Measurements from ENCODE around the gene AKAP13. TPM values are rescaled to one million over a fixed set of nuclear protein-coding genes. Genes with fewer than 3 reads are reported as not detected.
A peak's percentile ranks its signal among the peaks of the same experiment; 100 is the strongest.

The AKAP13 gene
- total and polyA plus RNA-seq, 2 of the 8 experiments (the other 6 are each of a cell fraction or from before 2014, with no cell fraction given) = 14.0 to 46.2 TPM

DNA sequence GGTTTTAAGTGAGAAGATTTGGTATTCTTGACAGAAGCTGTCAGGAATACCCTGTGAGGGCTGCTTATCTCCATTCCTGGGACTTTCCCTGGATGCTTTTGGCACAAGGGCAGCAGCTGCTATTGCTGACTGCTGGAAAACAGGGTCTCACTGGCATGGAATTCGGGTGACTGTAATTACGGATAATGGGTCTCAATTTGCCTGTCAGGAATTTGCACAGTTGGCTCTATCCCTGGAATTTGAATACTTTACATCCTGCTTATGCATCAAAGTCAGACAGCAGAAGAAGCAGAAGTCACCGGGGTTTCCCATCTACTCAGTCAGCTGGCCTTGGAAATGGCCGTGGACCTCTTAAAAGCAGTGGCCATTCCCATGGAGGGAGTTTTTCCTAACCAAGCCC lies 25.9 kb upstream of the AKAP13 start:
- POLR2A ChIA-PET (ENCODE audit: partially characterized antibody) = interaction anchor here (1.3 kb wide), 1 partner anchor 26 kb away, joined by 3 read pairs; the partner anchor contains the start of gene AKAP13
- H3K14ac ChIP-seq (ENCODE audit: insufficient read length) = no peak overlapping the region
- H2AFZ ChIP-seq (ENCODE audit: low read length) = peak overlapping the region; percentile 58; the same call in 1 of the 2 replicates
- H2AK5ac ChIP-seq (ENCODE audit: low read depth, low read length) = no peak overlapping the region
- no peak overlapping the region for H3K56ac ChIP-seq (replicated peaks; ENCODE audit: insufficient read length, low read depth, low read length)
- H2BK120ac ChIP-seq (replicated peaks; ENCODE audit: low read depth, low read length) = no peak overlapping the region
- H3K79me1 ChIP-seq (ENCODE audit: low read depth, low read length) = no peaks in the 10 kb centered on the region
- H3K18ac ChIP-seq (ENCODE audit: extremely low read depth, low read length) = no peak overlapping the region
- FAIRE-seq = no peak
- H3K23me2 ChIP-seq (ENCODE audit: low read depth, low read length) = no peaks in the 10 kb centered on the region
- no peak overlapping the region for H2BK20ac ChIP-seq (ENCODE audit: low read length)
- H3K9ac ChIP-seq (replicated peaks in 1 of 4; ENCODE audit: extremely low read depth in 1 of 4, low read depth in 3 of 4, low read length in 3 of 4) = no peak overlapping the region
- H3K23ac ChIP-seq (ENCODE audit: insufficient read length) = no peak overlapping the region
- H2BK12ac ChIP-seq (ENCODE audit: low read depth, low read length) = no peak overlapping the region
- CTCF ChIA-PET (ENCODE audit: partially characterized antibody) = interaction anchor here (1.2 kb wide), 1 partner anchor 58 kb away, joined by 4 read pairs; no protein-coding TSS in a partner anchor
- no peak for TF ChIP-seq RBBP5 (IDR thresholded peaks at IDR 0.05; ENCODE audit: borderline replicate concordance, low read depth, low read length)
- no peak for TF ChIP-seq SP1 (IDR thresholded peaks at IDR 0.05; ENCODE audit: low read depth, low read length)
- TF ChIP-seq BCL11A (IDR thresholded peaks at IDR 0.05; ENCODE audit: low read depth in 2 of 2, low read length in 2 of 2) = no peak
- TF ChIP-seq CBX5 (IDR thresholded peaks at IDR 0.05; ENCODE audit: low read depth, low read length) = no peak
- H4K20me1 ChIP-seq (replicated peaks in 1 of 2; ENCODE audit: control insufficient read depth in 1 of 2, insufficient read depth in 2 of 2, low read length in 2 of 2) = no peaks in the 10 kb centered on the region
- no peak overlapping the region for H3K4ac ChIP-seq (replicated peaks; ENCODE audit: insufficient read length, low read depth, low read length)
- H3K27ac ChIP-seq (ENCODE audit: low read depth, low read length) = no peak overlapping the region
- no peak overlapping the region for H4K91ac ChIP-seq (replicated peaks; ENCODE audit: insufficient read length, low read length)
- no peak overlapping the region for H2BK15ac ChIP-seq (ENCODE audit: low read length)
- H4K8ac ChIP-seq (ENCODE audit: extremely low read depth, insufficient read depth, low read length) = no peak overlapping the region
- 94% methylated on average over 4 of the region's 4 CpGs; no CpG with 5 or more reads in 1 of the 2 experiments for WGBS, 2 experiments (ENCODE audit: extremely low coverage in 1 of 2, insufficient coverage in 1 of 2, insufficient read length in 1 of 2, insufficient replicate concordance in 2 of 2, low coverage in 1 of 2, low lambda C conversion rate in 2 of 2, missing lambda C conversion rate in 1 of 2)
- no peaks in the 10 kb centered on the region for H3K4me1 ChIP-seq (replicated peaks in 1 of 4; ENCODE audit: control insufficient read depth in 3 of 4, insufficient read depth in 4 of 4, low read length in 3 of 4)
- H3K4me3 ChIP-seq (ENCODE audit: extremely low read depth in 1 of 4, insufficient read depth in 2 of 4, low read depth in 3 of 4, low read length in 4 of 4) = no peak overlapping the region
- H3K27me3 ChIP-seq (replicated peaks in 1 of 4; ENCODE audit: control insufficient read depth in 3 of 4, extremely low read depth in 1 of 4, insufficient read depth in 3 of 4, low read length in 3 of 4) = no peaks in the 10 kb centered on the region
- no peaks in the 10 kb centered on the region for H3K79me2 ChIP-seq (ENCODE audit: control insufficient read depth in 1 of 2, insufficient read depth in 2 of 2, low read length in 2 of 2)
- DNase-seq (ENCODE audit: low read depth in 1 of 2, low spot score in 2 of 2) = no peak
- H4K5ac ChIP-seq (ENCODE audit: insufficient read length, low read depth, low read length) = no peak overlapping the region
- no peaks in the 10 kb centered on the region for H3K9me3 ChIP-seq (ENCODE audit: insufficient read depth in 2 of 2, low read depth in 1 of 2, low read length in 1 of 2)
- no peak overlapping the region for H2BK5ac ChIP-seq (ENCODE audit: low read depth, low read length)
- H3K36me3 ChIP-seq (ENCODE audit: control insufficient read depth in 2 of 4, insufficient read depth in 4 of 4, low read length in 3 of 4) = no peaks in the 10 kb centered on the region
- H3K4me2 ChIP-seq (ENCODE audit: insufficient read depth in 1 of 2, low read depth in 2 of 2, low read length in 2 of 2) = no peak overlapping the region

Data from H1 (cell line).